Vagina (tissue), 2 donors: ENCODE measurements around the gene MAST4. TPM values are rescaled to one million over a fixed set of nuclear protein-coding genes. Genes with fewer than 3 reads are reported as not detected.

Experiments used
- DNase-seq, 2 donors: peaks; one replicate each; pipeline ENCODE4 v3.0.0-alpha.2; 2017; ENCODE audit errors: extremely low spot score in 2 of 2
- H3K27ac ChIP-seq: fragments of 200-600 bp; sonication (generic); one replicate; pipeline ENCODE4 v1.5.1; 2019
- H3K27me3 ChIP-seq: fragments of 200-600 bp; sonication (generic); one replicate; pipeline ENCODE4 v1.5.1; 2019
- H3K36me3 ChIP-seq, 2 donors: fragments of 200-600 bp; sonication (generic); one replicate each; pipeline ENCODE4 v1.5.1; 2017 to 2019
- H3K4me1 ChIP-seq: fragments of 200-600 bp; sonication (generic); one replicate; pipeline ENCODE4 v1.5.1; 2019
- H3K4me3 ChIP-seq, 2 donors: fragments of 200-600 bp; sonication (generic); 1 replicate in 1 of 2; 2 replicates in 1 of 2; pipeline ENCODE4 v1.5.1; 2016 to 2019
- H3K9me3 ChIP-seq: fragments of 200-600 bp; sonication (generic); one replicate; pipeline ENCODE4 v1.5.1; 2019
- POLR2A ChIP-seq, 2 donors: fragments of 450-650 bp; IDR thresholded peaks; one replicate each; pipeline ENCODE4 v1.6.1; 2017; ENCODE audit warnings: antibody characterized with exemption in 2 of 2, mild to moderate bottlenecking in 2 of 2, moderate library complexity in 2 of 2
- POLR2AphosphoS5 ChIP-seq, 2 donors: sonication (generic); formaldehyde crosslinking; IDR thresholded peaks; one replicate each; pipeline ENCODE4 v1.9.0; 2017; ENCODE audit warnings: antibody characterized with exemption in 2 of 2, mild to moderate bottlenecking in 2 of 2, low read depth in 1 of 2; ENCODE audit not compliant: insufficient read depth in 1 of 2
- intact Hi-C: fragments of 100-400 bp; cut with DNase I; formaldehyde crosslinking; loops from one replicate; pipeline ENCODE4 v1.15.1; 2023
- total RNA-seq: library from RNA; depleted of rRNA; stranded (reverse); fragments of >200 nt; gene quantifications from one replicate; pipeline ENCODE4 v1.2.3, GENCODE V29; 2016
- TF ChIP-seq, protein P1 (sequence below), 3 experiments: fragments of 450-650 bp in 2 of 3; fragments of 200-600 bp in 1 of 3; sonication (generic) in 1 of 3; IDR thresholded peaks; one replicate each; pipeline ENCODE4 v1.5.1; 2017 to 2019; ENCODE audit warnings: antibody characterized with exemption in 3 of 3, mild to moderate bottlenecking in 2 of 3, moderate library complexity in 2 of 3

The MAST4 gene
- total RNA-seq, 1 donor from 2014 or later = 85.9 TPM

DNA sequence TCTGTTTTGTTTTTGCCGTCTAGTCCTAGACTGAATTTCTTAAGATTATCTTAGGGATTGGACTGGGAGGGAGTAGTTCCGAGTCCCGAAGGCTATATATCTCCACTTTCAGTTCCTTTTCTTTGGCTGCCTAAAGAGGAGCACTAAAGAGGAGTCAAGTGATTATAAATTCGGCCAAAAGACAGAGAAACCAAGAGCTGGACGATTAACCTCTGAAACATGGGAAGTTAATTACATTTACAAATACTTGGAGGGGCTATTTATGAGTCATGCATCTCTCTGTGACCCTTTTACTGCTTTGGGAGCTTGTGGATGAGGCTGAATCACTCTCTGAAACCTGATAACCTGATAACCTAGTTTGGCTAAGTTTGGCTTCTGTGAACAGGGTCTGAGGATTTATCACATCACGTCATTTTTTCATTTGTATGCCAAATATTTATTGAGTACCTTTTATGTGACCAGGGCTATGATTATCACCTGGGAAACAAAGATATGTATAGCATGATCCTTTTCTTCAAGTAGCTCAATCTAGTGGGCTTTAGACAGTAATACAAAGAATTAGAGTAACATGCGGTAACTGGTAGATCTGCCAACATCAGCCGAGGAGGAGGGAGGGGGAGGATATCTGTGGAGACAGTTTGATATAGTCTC, 419.5 kb downstream of the MAST4 start:
- Histone ChIP-seq H3K36me3 (no peaks in the 10 kb centered on the region), H3K27me3 (no peaks in the 10 kb centered on the region), H3K4me1 (peaks cover 44% of the 10 kb centered on the region), H3K9me3 (no peaks in the 10 kb centered on the region), H3K27ac (peak overlapping the region; percentile 72), H3K4me3 (peak overlapping the region; percentile 32 to 36)
- intact Hi-C loops = no loop called here
- TF ChIP-seq POLR2AphosphoS5 (IDR thresholded peaks at IDR 0.05; ENCODE audit: insufficient read depth in 1 of 2, low read depth in 1 of 2) (no peak), POLR2A (IDR thresholded peaks at IDR 0.05) (no peak)
- TF ChIP-seq, protein P1, sequence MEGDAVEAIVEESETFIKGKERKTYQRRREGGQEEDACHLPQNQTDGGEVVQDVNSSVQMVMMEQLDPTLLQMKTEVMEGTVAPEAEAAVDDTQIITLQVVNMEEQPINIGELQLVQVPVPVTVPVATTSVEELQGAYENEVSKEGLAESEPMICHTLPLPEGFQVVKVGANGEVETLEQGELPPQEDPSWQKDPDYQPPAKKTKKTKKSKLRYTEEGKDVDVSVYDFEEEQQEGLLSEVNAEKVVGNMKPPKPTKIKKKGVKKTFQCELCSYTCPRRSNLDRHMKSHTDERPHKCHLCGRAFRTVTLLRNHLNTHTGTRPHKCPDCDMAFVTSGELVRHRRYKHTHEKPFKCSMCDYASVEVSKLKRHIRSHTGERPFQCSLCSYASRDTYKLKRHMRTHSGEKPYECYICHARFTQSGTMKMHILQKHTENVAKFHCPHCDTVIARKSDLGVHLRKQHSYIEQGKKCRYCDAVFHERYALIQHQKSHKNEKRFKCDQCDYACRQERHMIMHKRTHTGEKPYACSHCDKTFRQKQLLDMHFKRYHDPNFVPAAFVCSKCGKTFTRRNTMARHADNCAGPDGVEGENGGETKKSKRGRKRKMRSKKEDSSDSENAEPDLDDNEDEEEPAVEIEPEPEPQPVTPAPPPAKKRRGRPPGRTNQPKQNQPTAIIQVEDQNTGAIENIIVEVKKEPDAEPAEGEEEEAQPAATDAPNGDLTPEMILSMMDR (IDR thresholded peaks at IDR 0.05) = no peak
- no peak for DNase-seq

DNA sequence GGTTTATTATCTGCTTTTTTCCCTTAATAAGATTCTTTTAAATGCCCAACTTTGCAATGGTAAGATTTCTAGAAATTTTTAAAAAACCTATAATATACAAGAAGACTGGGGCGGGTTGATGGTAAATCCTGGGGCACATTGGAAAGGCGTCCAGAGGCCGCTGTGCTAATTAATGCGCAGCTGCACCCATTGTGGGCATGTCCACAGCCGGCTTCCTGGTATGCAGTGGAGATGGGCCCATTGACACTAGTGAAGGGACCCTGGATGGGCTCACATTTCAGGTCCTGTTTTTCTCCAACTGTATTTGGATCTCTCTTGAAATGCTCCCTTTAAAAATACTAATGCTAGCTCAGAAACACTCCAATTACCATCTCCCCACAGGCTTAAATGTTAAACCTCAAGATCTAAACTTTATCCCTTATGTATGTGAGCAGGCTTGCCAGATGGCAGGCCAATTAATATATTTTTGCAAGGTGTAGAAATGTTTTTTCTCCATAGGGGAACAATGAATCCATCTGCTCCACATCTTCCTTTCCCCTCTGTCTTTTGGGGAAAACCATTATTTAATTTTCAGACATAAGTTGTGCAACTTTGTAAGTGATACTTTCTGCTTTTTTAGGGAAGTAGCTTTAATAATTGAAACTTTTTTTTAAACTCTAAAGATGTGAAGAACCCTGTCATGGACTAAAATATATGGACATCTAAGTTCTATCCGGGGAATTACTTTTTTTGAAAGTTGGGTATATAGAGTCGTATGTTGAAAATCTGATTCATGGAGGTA, 423.1 kb downstream of the MAST4 start:
- H3K27me3 ChIP-seq = no peaks in the 10 kb centered on the region
- peaks cover 30% of the 10 kb centered on the region for H3K4me1 ChIP-seq
- no peak for TF ChIP-seq POLR2AphosphoS5 (IDR thresholded peaks at IDR 0.05; ENCODE audit: insufficient read depth in 1 of 2, low read depth in 1 of 2)
- no peak for TF ChIP-seq POLR2A (IDR thresholded peaks at IDR 0.05)
- TF ChIP-seq, protein P1 (IDR thresholded peaks at IDR 0.05) = no peak
- H3K36me3 ChIP-seq = no peaks in the 10 kb centered on the region
- no peaks in the 10 kb centered on the region for H3K9me3 ChIP-seq
- DNase-seq = no peak
- H3K27ac ChIP-seq = no peak overlapping the region
- H3K4me3 ChIP-seq = no peak overlapping the region
- intact Hi-C loops = no loop called here

DNA sequence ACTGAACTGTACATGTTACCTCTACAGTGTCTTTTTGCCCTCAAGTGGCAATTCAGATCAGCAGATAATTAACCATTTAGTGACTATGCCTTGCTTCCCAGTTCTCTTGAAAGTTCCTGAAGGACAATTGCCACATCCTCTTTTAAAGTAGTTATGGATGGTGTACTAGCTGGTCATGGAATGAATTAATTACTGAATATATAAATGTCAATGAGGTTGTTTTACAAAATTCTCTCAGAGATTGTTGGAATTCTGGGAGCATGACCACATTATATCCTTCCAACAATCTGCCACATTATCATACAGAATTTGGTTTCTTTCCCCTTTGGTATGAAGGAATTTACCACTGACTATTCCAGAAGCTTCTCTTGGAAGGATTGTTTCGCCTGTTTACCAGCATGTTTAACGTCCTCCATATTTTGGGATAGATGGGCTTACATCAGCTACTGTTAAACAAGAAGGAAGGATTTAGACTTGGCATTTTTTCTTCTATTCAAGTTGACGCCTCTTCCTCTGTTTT, 424.0 kb downstream of the MAST4 start:
- no peak overlapping the region for H3K4me3 ChIP-seq
- intact Hi-C loops = no loop called here

DNA sequence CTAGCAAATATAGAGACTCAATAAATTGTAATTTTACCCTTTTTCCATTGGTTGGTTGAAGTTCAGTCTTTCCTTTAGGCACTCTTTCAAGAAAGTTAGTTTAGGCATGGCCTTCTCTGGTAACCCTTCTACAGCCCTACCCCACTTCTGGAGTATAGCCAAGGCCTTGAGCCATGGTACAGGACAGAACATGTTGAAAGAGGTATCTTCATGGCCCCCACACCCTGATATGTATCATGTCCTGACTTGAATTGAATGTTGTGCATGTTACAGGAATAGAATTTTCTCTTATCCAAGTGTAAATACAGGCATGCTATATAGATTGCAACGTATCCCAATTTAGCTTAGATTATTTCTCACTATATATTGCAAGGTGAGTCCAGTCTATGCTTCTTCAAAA, 424.8 kb downstream of the MAST4 start:
- DNase-seq = no peak
- no peaks in the 10 kb centered on the region for H3K36me3 ChIP-seq
- no peaks in the 10 kb centered on the region for H3K9me3 ChIP-seq
- TF ChIP-seq POLR2A (IDR thresholded peaks at IDR 0.05) = no peak
- TF ChIP-seq POLR2AphosphoS5 (IDR thresholded peaks at IDR 0.05; ENCODE audit: insufficient read depth in 1 of 2, low read depth in 1 of 2) = no peak
- TF ChIP-seq, protein P1 (IDR thresholded peaks at IDR 0.05) = no peak
- no peak overlapping the region for H3K27ac ChIP-seq
- intact Hi-C loops = no loop called here
- peaks cover 21% of the 10 kb centered on the region for H3K4me1 ChIP-seq
- H3K27me3 ChIP-seq = no peaks in the 10 kb centered on the region
- H3K4me3 ChIP-seq = no peak overlapping the region

More for the DNA sequence above, 424.0 kb downstream of the MAST4 start:
- Histone ChIP-seq H3K27ac (no peak overlapping the region), H3K4me1 (peaks cover 21% of the 10 kb centered on the region), H3K27me3 (no peaks in the 10 kb centered on the region), H3K36me3 (no peaks in the 10 kb centered on the region), H3K9me3 (no peaks in the 10 kb centered on the region)
- no peak for DNase-seq
- TF ChIP-seq, protein P1 (IDR thresholded peaks at IDR 0.05) = no peak
- TF ChIP-seq POLR2A (IDR thresholded peaks at IDR 0.05) = no peak

DNA sequence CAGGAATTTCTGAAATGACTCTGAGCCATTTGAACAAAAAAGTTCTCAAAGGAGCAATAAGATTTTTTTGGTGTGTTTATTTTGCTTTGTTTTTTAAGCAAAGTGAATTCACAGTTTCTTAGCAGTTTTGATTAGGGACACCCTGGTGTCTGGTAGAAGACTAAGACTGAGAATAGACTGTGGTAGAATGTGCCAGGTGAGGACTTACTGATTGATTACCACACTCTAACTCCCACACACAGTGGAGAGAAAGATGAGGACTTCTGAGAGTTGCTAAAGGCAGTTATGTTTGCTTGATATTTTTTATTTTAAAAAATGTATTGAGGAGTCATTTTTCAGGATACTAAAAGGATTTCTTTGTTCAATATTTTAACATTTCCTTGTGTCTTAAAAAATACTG, 425.3 kb downstream of the MAST4 start:
- TF ChIP-seq, protein P1 (IDR thresholded peaks at IDR 0.05) = no peak
- TF ChIP-seq POLR2A (IDR thresholded peaks at IDR 0.05) = no peak
- TF ChIP-seq POLR2AphosphoS5 (IDR thresholded peaks at IDR 0.05; ENCODE audit: insufficient read depth in 1 of 2, low read depth in 1 of 2) = no peak
- Histone ChIP-seq H3K27ac (no peak overlapping the region), H3K9me3 (no peaks in the 10 kb centered on the region), H3K27me3 (no peaks in the 10 kb centered on the region), H3K4me1 (peaks cover 21% of the 10 kb centered on the region), H3K36me3 (no peaks in the 10 kb centered on the region), H3K4me3 (no peak overlapping the region)
- intact Hi-C loops = no loop called here
- DNase-seq = no peak
